ENCODE results near the gene PRDM16. TPM values are rescaled to one million over a fixed set of nuclear protein-coding genes. Genes with fewer than 3 reads are reported as not detected.
A peak's percentile ranks its signal among the peaks of the same experiment; 100 is the strongest.

The PRDM16 gene
- total RNA-seq, 1 experiment from 2014 or later = 0.09 TPM

DNA sequence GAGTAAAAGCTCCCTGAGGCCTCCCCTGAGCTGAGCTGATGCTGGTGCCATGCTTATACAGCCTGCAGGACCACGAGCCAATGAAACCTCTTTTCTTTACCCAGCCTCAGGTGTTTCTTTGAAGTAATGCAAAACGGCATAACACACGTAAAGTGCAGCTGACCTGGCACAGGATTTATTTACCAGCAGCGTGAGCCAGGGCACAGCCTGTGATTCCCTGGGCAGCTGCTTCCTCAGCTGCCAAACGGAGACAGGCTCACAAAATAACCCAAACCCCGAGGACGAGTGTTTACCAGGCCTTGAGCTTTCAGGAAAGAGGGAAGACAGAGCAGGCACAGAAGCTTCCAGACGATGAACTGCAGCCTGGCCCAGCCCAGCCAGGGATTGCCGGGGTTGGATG lies 264.9 kb downstream of the PRDM16 start:
- TF ChIP-seq, protein P1, sequence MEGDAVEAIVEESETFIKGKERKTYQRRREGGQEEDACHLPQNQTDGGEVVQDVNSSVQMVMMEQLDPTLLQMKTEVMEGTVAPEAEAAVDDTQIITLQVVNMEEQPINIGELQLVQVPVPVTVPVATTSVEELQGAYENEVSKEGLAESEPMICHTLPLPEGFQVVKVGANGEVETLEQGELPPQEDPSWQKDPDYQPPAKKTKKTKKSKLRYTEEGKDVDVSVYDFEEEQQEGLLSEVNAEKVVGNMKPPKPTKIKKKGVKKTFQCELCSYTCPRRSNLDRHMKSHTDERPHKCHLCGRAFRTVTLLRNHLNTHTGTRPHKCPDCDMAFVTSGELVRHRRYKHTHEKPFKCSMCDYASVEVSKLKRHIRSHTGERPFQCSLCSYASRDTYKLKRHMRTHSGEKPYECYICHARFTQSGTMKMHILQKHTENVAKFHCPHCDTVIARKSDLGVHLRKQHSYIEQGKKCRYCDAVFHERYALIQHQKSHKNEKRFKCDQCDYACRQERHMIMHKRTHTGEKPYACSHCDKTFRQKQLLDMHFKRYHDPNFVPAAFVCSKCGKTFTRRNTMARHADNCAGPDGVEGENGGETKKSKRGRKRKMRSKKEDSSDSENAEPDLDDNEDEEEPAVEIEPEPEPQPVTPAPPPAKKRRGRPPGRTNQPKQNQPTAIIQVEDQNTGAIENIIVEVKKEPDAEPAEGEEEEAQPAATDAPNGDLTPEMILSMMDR (IDR thresholded peaks at IDR 0.05; ENCODE audit: unreplicated experiment) = no peak
- H3K27me3 Mint-ChIP-seq (ENCODE audit: unreplicated experiment) = peaks cover 14% of the 10 kb centered on the region
- no TSS peak for BruUV-seq (replicated peaks)
- H3K4me1 Mint-ChIP-seq (ENCODE audit: low read depth, unreplicated experiment) = no peaks in the 10 kb centered on the region
- no peaks in the 10 kb centered on the region for H3K36me3 Mint-ChIP-seq (ENCODE audit: insufficient read depth, unreplicated experiment)
- CTCF ChIA-PET = no interaction called here
- no peaks in the 10 kb centered on the region for H3K9me3 Mint-ChIP-seq (ENCODE audit: low read depth, unreplicated experiment)
- intact Hi-C loops (cut with micrococcal nuclease; ENCODE audit: unreplicated experiment) = no loop called here
- H3K27ac Mint-ChIP-seq (ENCODE audit: unreplicated experiment) = no peak overlapping the region
- DNase-seq = no peak
- H3K4me3 Mint-ChIP-seq (ENCODE audit: low read depth, unreplicated experiment) = no peak overlapping the region

- intact Hi-C loops (cut with micrococcal nuclease; ENCODE audit: unreplicated experiment) = no loop called here
- no TSS peak for BruUV-seq (replicated peaks)
- no peaks in the 10 kb centered on the region for H3K9me3 Mint-ChIP-seq (ENCODE audit: low read depth, unreplicated experiment)
- CTCF ChIA-PET = no interaction called here
- no peaks in the 10 kb centered on the region for H3K36me3 Mint-ChIP-seq (ENCODE audit: insufficient read depth, unreplicated experiment)
- no peaks in the 10 kb centered on the region for H3K4me1 Mint-ChIP-seq (ENCODE audit: low read depth, unreplicated experiment)
- H3K4me3 Mint-ChIP-seq (ENCODE audit: low read depth, unreplicated experiment) = no peak overlapping the region
- peaks cover 14% of the 10 kb centered on the region for H3K27me3 Mint-ChIP-seq (ENCODE audit: unreplicated experiment)
- TF ChIP-seq, protein P1 (IDR thresholded peaks at IDR 0.05; ENCODE audit: unreplicated experiment) = no peak
- H3K27ac Mint-ChIP-seq (ENCODE audit: unreplicated experiment) = no peak overlapping the region
- DNase-seq = no peak
Measured at GRCh38 chr1:3334366-3334765, 265.4 kb downstream of the PRDM16 start.

GRCh38 chr1:3335754-3336640 lies 267.0 kb downstream of the PRDM16 start:
- TF ChIP-seq, protein P1 (IDR thresholded peaks at IDR 0.05; ENCODE audit: unreplicated experiment) = no peak
- Mint-ChIP-seq H3K4me3 (ENCODE audit: low read depth, unreplicated experiment) (no peak overlapping the region), H3K4me1 (ENCODE audit: low read depth, unreplicated experiment) (peaks cover 8% of the 10 kb centered on the region), H3K27me3 (ENCODE audit: unreplicated experiment) (peaks cover 14% of the 10 kb centered on the region), H3K9me3 (ENCODE audit: low read depth, unreplicated experiment) (no peaks in the 10 kb centered on the region), H3K27ac (ENCODE audit: unreplicated experiment) (no peak overlapping the region), H3K36me3 (ENCODE audit: insufficient read depth, unreplicated experiment) (no peaks in the 10 kb centered on the region)
- no peak for DNase-seq
- CTCF ChIA-PET = no interaction called here
- intact Hi-C loops (cut with micrococcal nuclease; ENCODE audit: unreplicated experiment) = no loop called here
- no TSS peak for BruUV-seq (replicated peaks)

DNA sequence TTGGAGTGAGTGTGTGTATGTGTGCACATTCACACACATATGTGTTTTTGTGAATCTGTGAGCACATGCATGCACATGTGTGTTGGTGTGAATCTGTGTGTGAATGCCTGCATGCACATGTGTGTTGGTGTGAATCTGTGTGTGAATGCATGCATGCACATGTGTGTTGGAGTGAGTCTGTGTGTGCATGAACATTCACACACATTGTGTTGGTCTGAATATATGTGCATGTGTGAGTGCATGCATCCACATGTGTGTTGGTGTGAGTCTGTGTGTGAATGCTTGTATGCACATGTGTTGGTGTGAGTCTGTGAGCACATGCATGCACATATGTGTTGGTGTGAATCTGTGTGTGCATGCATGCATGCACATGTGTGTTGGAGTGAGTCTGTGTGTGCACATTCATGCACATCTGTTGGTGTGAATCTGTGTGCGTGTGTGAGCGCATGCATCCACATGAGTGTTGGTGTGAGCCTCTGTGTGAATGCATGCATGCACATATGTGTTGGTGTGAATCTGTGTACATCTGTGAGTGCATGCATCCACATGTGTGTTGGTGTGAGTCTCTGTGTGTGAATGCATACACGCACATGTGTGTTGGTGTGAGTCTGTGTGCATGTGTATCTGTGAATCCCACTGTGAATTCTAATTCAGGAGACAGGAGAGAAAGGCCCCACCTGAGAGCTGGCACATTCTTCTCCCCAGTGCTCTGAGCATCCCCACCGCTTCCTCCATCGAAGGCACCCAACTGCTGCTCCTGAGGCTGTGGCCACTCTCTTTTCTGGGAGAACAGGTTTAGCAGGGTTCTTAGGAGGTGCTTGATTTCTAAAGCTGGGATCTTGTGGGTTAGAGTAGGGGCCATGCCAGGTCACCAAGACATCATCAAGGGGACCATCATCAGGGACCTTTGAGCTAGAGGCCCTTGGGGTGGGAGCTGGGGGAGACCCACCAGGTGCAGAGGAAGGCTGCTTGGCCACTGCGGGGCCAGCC lies 267.9 kb downstream of the PRDM16 start:
- CTCF ChIA-PET = no interaction called here
- Mint-ChIP-seq H3K4me3 (ENCODE audit: low read depth, unreplicated experiment) (peak overlapping the region; percentile 14), H3K27ac (ENCODE audit: unreplicated experiment) (no peak overlapping the region), H3K4me1 (ENCODE audit: low read depth, unreplicated experiment) (peaks cover 8% of the 10 kb centered on the region), H3K27me3 (ENCODE audit: unreplicated experiment) (peaks cover 14% of the 10 kb centered on the region), H3K9me3 (ENCODE audit: low read depth, unreplicated experiment) (no peaks in the 10 kb centered on the region), H3K36me3 (ENCODE audit: insufficient read depth, unreplicated experiment) (no peaks in the 10 kb centered on the region)
- intact Hi-C loops (cut with micrococcal nuclease; ENCODE audit: unreplicated experiment) = no loop called here
- BruUV-seq (replicated peaks) = no TSS peak
- TF ChIP-seq, protein P1 (IDR thresholded peaks at IDR 0.05; ENCODE audit: unreplicated experiment) = no peak
- peak; percentile 61 for DNase-seq
